GM23338 (cell line): Measurements from ENCODE around the gene GBF1. TPM values are rescaled to one million over a fixed set of nuclear protein-coding genes. Genes with fewer than 3 reads are reported as not detected.

Experiments used
- ATAC-seq: fragments of 200-7000 bp; cut with Tn5 transposase; 3 replicates; pipeline ENCODE4 v1.9.1; 2020
- DNase-seq: peaks from one replicate; pipeline ENCODE4 v3.0.0-alpha.2; 2015; ENCODE audit warnings: low spot score
- H2AFZ ChIP-seq: fragments of 200-600 bp; sonication (generic); 2 replicates; pipeline ENCODE4 v1.8.0; 2016; ENCODE audit warnings: antibody characterized with exemption, mild to moderate bottlenecking, moderate library complexity
- H3F3A ChIP-seq: fragments of 200-600 bp; sonication (generic); replicated peaks from 2 replicates; pipeline ENCODE4 v1.8.0; 2017; ENCODE audit warnings: antibody characterized with exemption, mixed run types, low read depth
- H3K27ac ChIP-seq: fragments of 200-600 bp; sonication (generic); 2 replicates; pipeline ENCODE4 v1.6.1; 2016; ENCODE audit warnings: low read depth
- H3K27me3 ChIP-seq: fragments of 200-600 bp; sonication (generic); 2 replicates; pipeline ENCODE4 v1.8.0; 2016; ENCODE audit warnings: mild to moderate bottlenecking, mixed run types, moderate library complexity; ENCODE audit not compliant: insufficient read depth
- H3K36me3 ChIP-seq: fragments of 200-600 bp; sonication (generic); 2 replicates; pipeline ENCODE4 v1.8.0; 2016; ENCODE audit warnings: mild to moderate bottlenecking; ENCODE audit not compliant: insufficient read depth
- H3K4me1 ChIP-seq: fragments of 200-600 bp; sonication (generic); 2 replicates; pipeline ENCODE4 v1.8.0; 2016; ENCODE audit warnings: mild to moderate bottlenecking, moderate library complexity; ENCODE audit not compliant: insufficient read depth
- H3K4me2 ChIP-seq: fragments of 200-600 bp; sonication (generic); 2 replicates; pipeline ENCODE4 v1.7.1; 2017; ENCODE audit warnings: mixed run types
- H3K4me3 ChIP-seq: fragments of 200-600 bp; sonication (generic); 2 replicates; pipeline ENCODE4 v1.6.1; 2016; ENCODE audit warnings: mixed run types
- H3K79me2 ChIP-seq: fragments of 200-600 bp; sonication (generic); replicated peaks from 2 replicates; pipeline ENCODE4 v1.8.0; 2017; ENCODE audit warnings: mild to moderate bottlenecking; ENCODE audit not compliant: insufficient read depth
- H3K9me2 ChIP-seq: fragments of 200-600 bp; sonication (generic); 2 replicates; pipeline ENCODE4 v1.8.0; 2017; ENCODE audit not compliant: insufficient read depth
- H4K20me1 ChIP-seq: fragments of 200-600 bp; sonication (generic); replicated peaks from 2 replicates; pipeline ENCODE4 v1.8.0; 2017; ENCODE audit warnings: mild to moderate bottlenecking; ENCODE audit not compliant: insufficient read depth
- H3K27ac Mint-ChIP-seq: 2 replicates; pipeline ENCODE4 v1.8.0; 2020; ENCODE audit warnings: inconsistent platforms, mild to moderate bottlenecking, moderate library complexity, mixed read lengths
- H3K27me3 Mint-ChIP-seq: 3 replicates; pipeline ENCODE4 v1.8.0; 2022; ENCODE audit warnings: low read depth, mild to moderate bottlenecking, moderate library complexity, mixed read lengths, inconsistent platforms; ENCODE audit not compliant: insufficient read depth, poor library complexity
- H3K36me3 Mint-ChIP-seq: 3 replicates; pipeline ENCODE4 v1.8.0; 2021; ENCODE audit warnings: low read depth, mild to moderate bottlenecking, inconsistent platforms, moderate library complexity, mixed read lengths
- H3K4me1 Mint-ChIP-seq: 3 replicates; pipeline ENCODE4 v1.8.0; 2020; ENCODE audit warnings: mild to moderate bottlenecking, inconsistent platforms, mixed read lengths
- H3K4me3 Mint-ChIP-seq: 3 replicates; pipeline ENCODE4 v1.8.0; 2021; ENCODE audit warnings: moderate library complexity, mild to moderate bottlenecking, inconsistent platforms, mixed read lengths
- H3K9me3 Mint-ChIP-seq: 3 replicates; pipeline ENCODE4 v1.8.0; 2020; ENCODE audit warnings: moderate library complexity, mild to moderate bottlenecking, inconsistent platforms, mixed read lengths
- CREB1 ChIP-seq: fragments of 250-450 bp; sonication (Bioruptor Pico); IDR thresholded peaks from 2 replicates; pipeline ENCODE4 v1.5.0; 2020; ENCODE audit warnings: low read depth, mild to moderate bottlenecking, moderate library complexity
- ZNF114 ChIP-seq: fragments of 250-450 bp; sonication (Bioruptor Pico); IDR thresholded peaks from 2 replicates; pipeline ENCODE4 v1.5.0; 2020; ENCODE audit warnings: mild to moderate bottlenecking, moderate library complexity
- ZNF331 ChIP-seq: fragments of 250-450 bp; sonication (Bioruptor Pico); IDR thresholded peaks from 2 replicates; pipeline ENCODE4 v1.5.0; 2020; ENCODE audit warnings: low read depth, mild to moderate bottlenecking, moderate library complexity
- polyA plus RNA-seq: library from polyadenylated mRNA; unstranded; fragments of >200 nt; fragmentation: Nextera tagmentation; extraction: Ambion mirVana; gene quantifications from 2 replicates; pipeline ENCODE4 v1.2.1, GENCODE V29; 2016
- total RNA-seq: library from RNA; depleted of rRNA; stranded (reverse); fragments of >200 nt; shearing (Covaris generic); gene quantifications from 2 replicates; pipeline ENCODE4 v1.2.3, GENCODE V29; 2014
- TF ChIP-seq, protein P1 (sequence below): fragments of 250-450 bp; sonication (Bioruptor Pico); IDR thresholded peaks from 2 replicates; pipeline ENCODE4 v1.5.0; 2020; ENCODE audit warnings: mild to moderate bottlenecking, moderate library complexity
- TF ChIP-seq, protein P2 (sequence below), 2 experiments: fragments of 200-600 bp in 1 of 2; sonication (generic) in 1 of 2; conservative IDR thresholded peaks; 2 replicates each; pipeline versions ENCODE4 v1.5.1 to v1.6.1; 2016 to 2017; ENCODE audit warnings: antibody characterized with exemption in 2 of 2, low read depth in 2 of 2, mild to moderate bottlenecking in 2 of 2, moderate library complexity in 1 of 2
- TF ChIP-seq, protein P3 (sequence below): IDR thresholded peaks from one replicate; pipeline ENCODE4 v1.6.1; 2018; ENCODE audit warnings: antibody characterized with exemption; ENCODE audit not compliant: unreplicated experiment

Gene GBF1
- total and polyA plus RNA-seq, 2 experiments from 2014 or later, result 6.5 to 27.2 TPM

GRCh38 chr10:102326031-102326430 is 80.7 kb downstream of the GBF1 start (continued):
- TF ChIP-seq, protein P1, sequence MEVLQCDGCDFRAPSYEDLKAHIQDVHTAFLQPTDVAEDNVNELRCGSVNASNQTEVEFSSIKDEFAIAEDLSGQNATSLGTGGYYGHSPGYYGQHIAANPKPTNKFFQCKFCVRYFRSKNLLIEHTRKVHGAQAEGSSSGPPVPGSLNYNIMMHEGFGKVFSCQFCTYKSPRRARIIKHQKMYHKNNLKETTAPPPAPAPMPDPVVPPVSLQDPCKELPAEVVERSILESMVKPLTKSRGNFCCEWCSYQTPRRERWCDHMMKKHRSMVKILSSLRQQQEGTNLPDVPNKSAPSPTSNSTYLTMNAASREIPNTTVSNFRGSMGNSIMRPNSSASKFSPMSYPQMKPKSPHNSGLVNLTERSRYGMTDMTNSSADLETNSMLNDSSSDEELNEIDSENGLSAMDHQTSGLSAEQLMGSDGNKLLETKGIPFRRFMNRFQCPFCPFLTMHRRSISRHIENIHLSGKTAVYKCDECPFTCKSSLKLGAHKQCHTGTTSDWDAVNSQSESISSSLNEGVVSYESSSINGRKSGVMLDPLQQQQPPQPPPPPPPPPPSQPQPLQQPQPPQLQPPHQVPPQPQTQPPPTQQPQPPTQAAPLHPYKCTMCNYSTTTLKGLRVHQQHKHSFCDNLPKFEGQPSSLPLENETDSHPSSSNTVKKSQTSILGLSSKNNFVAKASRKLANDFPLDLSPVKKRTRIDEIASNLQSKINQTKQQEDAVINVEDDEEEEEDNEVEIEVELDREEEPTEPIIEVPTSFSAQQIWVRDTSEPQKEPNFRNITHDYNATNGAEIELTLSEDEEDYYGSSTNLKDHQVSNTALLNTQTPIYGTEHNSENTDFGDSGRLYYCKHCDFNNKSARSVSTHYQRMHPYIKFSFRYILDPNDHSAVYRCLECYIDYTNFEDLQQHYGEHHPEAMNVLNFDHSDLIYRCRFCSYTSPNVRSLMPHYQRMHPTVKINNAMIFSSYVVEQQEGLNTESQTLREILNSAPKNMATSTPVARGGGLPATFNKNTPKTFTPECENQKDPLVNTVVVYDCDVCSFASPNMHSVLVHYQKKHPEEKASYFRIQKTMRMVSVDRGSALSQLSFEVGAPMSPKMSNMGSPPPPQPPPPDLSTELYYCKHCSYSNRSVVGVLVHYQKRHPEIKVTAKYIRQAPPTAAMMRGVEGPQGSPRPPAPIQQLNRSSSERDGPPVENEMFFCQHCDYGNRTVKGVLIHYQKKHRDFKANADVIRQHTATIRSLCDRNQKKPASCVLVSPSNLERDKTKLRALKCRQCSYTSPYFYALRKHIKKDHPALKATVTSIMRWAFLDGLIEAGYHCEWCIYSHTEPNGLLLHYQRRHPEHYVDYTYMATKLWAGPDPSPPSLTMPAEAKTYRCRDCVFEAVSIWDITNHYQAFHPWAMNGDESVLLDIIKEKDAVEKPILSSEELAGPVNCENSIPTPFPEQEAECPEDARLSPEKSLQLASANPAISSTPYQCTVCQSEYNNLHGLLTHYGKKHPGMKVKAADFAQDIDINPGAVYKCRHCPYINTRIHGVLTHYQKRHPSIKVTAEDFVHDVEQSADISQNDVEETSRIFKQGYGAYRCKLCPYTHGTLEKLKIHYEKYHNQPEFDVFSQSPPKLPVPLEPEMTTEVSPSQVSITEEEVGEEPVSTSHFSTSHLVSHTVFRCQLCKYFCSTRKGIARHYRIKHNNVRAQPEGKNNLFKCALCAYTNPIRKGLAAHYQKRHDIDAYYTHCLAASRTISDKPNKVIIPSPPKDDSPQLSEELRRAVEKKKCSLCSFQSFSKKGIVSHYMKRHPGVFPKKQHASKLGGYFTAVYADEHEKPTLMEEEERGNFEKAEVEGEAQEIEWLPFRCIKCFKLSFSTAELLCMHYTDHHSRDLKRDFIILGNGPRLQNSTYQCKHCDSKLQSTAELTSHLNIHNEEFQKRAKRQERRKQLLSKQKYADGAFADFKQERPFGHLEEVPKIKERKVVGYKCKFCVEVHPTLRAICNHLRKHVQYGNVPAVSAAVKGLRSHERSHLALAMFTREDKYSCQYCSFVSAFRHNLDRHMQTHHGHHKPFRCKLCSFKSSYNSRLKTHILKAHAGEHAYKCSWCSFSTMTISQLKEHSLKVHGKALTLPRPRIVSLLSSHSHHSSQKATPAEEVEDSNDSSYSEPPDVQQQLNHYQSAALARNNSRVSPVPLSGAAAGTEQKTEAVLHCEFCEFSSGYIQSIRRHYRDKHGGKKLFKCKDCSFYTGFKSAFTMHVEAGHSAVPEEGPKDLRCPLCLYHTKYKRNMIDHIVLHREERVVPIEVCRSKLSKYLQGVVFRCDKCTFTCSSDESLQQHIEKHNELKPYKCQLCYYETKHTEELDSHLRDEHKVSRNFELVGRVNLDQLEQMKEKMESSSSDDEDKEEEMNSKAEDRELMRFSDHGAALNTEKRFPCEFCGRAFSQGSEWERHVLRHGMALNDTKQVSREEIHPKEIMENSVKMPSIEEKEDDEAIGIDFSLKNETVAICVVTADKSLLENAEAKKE, result no peak
- TF ChIP-seq, protein P2, sequence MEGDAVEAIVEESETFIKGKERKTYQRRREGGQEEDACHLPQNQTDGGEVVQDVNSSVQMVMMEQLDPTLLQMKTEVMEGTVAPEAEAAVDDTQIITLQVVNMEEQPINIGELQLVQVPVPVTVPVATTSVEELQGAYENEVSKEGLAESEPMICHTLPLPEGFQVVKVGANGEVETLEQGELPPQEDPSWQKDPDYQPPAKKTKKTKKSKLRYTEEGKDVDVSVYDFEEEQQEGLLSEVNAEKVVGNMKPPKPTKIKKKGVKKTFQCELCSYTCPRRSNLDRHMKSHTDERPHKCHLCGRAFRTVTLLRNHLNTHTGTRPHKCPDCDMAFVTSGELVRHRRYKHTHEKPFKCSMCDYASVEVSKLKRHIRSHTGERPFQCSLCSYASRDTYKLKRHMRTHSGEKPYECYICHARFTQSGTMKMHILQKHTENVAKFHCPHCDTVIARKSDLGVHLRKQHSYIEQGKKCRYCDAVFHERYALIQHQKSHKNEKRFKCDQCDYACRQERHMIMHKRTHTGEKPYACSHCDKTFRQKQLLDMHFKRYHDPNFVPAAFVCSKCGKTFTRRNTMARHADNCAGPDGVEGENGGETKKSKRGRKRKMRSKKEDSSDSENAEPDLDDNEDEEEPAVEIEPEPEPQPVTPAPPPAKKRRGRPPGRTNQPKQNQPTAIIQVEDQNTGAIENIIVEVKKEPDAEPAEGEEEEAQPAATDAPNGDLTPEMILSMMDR (conservative IDR thresholded peaks at IDR 0.05; ENCODE audit: low read depth in 2 of 2), result no peak
- TF ChIP-seq CREB1 (CRISPR knock-in tag), result no peak
- no peak for TF ChIP-seq ZNF331 (CRISPR knock-in tag)

DNA sequence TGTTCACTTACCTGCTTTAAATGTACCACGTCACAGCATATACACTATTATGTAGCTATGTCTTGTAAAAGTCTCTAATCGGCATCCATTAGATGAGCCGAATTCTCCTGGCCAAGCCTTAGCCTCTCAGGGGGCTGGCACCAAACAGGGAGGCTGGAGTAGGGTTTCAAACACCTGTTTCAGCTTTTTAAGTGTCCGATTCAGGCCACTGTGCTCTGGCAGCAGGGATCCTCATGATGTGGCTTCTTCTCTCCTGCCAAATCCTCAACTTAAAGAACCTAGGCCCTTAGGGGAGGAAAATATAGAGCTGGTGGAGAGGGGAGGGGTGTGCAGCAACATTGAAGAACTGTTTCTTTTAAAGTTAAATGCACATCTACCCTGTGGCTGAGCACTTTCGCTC is 81.7 kb downstream of the GBF1 start:
- Histone ChIP-seq H3K36me3 (no peaks in the 10 kb centered on the region), H2AFZ (no peak overlapping the region), H3K4me1 (no peaks in the 10 kb centered on the region), H3K4me2 (no peak overlapping the region), H3F3A (0 out of 2 replicates have a peak, but pooled peaks cover 4% of the 10 kb centered on the region), H3K27me3 (no peaks in the 10 kb centered on the region), H3K79me2 (0 out of 2 replicates have a peak, but pooled peaks cover 5% of the 10 kb centered on the region), H3K27ac (no peak overlapping the region), H3K4me3 (no peak overlapping the region), H3K9me2 (no peaks in the 10 kb centered on the region), H4K20me1 (peaks cover 37% of the 10 kb centered on the region)
- DNase-seq (no peak), ATAC-seq (peak; percentile 74)
- H3K27ac Mint-ChIP-seq, result no peak overlapping the region
- H3K4me3 Mint-ChIP-seq, result no peak overlapping the region
- no peaks in the 10 kb centered on the region; the same call in 2 of the 3 replicates for H3K9me3 Mint-ChIP-seq
- H3K27me3 Mint-ChIP-seq, result peaks cover 2% of the 10 kb centered on the region
- H3K36me3 Mint-ChIP-seq, result no peaks in the 10 kb centered on the region
- H3K4me1 Mint-ChIP-seq, result peaks cover 16% of the 10 kb centered on the region; the same call in 2 of the 3 replicates
- TF ChIP-seq, protein P3, sequence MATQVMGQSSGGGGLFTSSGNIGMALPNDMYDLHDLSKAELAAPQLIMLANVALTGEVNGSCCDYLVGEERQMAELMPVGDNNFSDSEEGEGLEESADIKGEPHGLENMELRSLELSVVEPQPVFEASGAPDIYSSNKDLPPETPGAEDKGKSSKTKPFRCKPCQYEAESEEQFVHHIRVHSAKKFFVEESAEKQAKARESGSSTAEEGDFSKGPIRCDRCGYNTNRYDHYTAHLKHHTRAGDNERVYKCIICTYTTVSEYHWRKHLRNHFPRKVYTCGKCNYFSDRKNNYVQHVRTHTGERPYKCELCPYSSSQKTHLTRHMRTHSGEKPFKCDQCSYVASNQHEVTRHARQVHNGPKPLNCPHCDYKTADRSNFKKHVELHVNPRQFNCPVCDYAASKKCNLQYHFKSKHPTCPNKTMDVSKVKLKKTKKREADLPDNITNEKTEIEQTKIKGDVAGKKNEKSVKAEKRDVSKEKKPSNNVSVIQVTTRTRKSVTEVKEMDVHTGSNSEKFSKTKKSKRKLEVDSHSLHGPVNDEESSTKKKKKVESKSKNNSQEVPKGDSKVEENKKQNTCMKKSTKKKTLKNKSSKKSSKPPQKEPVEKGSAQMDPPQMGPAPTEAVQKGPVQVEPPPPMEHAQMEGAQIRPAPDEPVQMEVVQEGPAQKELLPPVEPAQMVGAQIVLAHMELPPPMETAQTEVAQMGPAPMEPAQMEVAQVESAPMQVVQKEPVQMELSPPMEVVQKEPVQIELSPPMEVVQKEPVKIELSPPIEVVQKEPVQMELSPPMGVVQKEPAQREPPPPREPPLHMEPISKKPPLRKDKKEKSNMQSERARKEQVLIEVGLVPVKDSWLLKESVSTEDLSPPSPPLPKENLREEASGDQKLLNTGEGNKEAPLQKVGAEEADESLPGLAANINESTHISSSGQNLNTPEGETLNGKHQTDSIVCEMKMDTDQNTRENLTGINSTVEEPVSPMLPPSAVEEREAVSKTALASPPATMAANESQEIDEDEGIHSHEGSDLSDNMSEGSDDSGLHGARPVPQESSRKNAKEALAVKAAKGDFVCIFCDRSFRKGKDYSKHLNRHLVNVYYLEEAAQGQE, result no peak
- TF ChIP-seq ZNF114 (CRISPR knock-in tag), result no peak
